Measurements from ENCODE around the gene ZFP36L1.

ZFP36L1 gene

GRCh38 chr14:68794851-68795596 lies 2.2 kb upstream of the ZFP36L1 start:
- peak; percentile 76 for DNase-seq

DNA sequence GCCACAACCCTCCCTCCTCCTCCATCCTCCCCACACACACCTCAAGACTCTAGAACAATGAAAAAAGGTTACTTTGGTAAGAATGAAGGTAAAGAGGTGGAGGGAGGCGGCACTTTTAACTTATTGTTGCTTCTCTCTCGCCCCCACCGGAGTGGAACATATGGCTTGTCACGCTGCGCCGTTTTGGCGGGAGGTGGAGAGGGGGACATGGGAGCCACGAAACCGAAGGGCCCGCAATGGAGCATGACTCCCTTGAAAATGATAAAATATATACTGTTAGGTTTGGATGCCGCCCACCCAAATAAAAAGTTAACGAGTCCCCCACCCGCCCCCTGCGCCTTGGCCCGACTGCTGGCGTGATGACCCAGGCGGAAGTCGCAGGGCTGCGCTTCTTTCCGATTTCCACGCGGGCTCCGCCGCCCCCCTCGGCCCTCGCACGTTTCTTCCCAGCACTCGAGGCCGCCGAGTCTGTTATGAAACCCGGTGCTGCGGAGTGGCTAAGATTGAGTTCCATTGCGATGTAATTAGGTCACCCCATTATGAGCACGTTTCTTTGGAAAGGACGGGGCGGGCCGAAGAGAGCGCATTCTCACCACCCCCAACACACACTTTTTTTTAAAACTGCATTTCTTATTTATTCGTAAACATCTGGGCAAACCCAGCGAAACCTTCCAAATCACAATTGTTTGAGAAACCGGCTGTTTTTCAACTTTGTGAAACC lies 1.4 kb upstream of the ZFP36L1 start:
- peak; percentile 90 for DNase-seq

GRCh38 chr14:68793734-68794129 lies 865 bp upstream of the ZFP36L1 start:
- no peak for DNase-seq

DNA sequence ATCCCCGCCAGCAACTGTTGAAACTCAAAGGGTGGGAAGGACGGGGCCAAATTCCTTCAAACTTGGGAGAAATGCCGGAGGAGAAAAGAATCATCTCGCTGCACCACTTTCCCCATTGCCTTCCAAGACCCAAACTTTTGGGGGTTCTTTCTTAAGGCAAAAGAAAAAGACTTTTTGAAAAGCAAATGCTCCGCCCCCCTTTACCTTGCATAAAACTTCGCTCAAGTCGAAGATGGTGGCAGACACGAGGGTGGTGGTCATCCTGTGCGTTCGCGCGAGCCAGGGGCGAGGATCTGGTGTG lies 239 bp downstream of the ZFP36L1 start:
- no peak for DNase-seq

GRCh38 chr14:68791902-68792677 lies 777 bp downstream of the ZFP36L1 start:
- peak; percentile 46 for DNase-seq

- no peak for DNase-seq
These were observed 1.6 kb downstream of the ZFP36L1 start for GRCh38 chr14:68791078-68791901.

- DNase-seq: peak; percentile 68
These were observed 2.2 kb downstream of the ZFP36L1 start for GRCh38 chr14:68790644-68791077.

GRCh38 chr14:68789821-68790643 lies 2.8 kb downstream of the ZFP36L1 start:
- DNase-seq: peak; percentile 28

DNA sequence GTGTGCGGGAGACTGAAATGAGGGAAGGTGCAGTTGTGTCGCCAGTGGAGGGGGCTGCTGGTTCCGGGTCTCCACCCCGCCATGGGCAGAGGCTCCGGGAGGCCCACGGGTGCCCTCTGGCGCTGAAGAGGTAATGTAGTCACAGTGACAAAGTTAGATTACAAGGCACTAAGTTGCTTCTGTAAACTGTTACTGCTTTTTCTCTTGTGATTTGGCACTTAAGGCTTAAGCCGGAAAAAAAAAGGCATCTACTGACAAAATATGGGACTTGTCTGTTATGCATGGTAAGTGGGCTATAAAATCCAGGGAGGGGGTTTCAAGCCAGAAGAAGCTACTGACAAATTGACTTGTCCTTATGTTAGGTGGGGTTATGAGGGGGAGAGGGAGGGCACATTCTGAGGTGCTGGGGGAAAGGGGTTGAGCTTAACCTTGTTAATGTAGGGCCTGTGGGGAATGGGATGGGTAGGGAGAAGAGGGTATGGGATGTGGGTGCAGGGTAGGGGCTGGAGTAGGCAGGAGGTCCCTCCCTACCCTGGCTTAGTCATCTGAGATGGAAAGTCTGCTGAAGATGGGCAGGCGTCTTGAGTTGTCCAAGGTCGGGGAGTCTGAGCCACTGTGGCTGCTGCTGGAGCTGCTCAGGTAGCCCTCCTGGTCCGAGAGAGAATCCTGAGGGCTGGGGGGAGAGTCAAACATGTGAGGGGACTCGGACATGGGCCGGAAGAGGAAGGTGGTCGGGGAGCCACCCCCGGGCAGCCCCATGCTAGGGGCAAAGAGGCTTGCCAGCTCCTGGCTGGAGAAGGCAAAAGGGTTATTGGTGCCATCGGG lies 3.7 kb downstream of the ZFP36L1 start:
- peak; percentile 90 for DNase-seq

GRCh38 chr14:68788275-68788995 lies 4.4 kb downstream of the ZFP36L1 start:
- DNase-seq: peak; percentile 16

- DNase-seq: peak; percentile 61
These were observed 5.5 kb downstream of the ZFP36L1 start for GRCh38 chr14:68787092-68787992.

DNA sequence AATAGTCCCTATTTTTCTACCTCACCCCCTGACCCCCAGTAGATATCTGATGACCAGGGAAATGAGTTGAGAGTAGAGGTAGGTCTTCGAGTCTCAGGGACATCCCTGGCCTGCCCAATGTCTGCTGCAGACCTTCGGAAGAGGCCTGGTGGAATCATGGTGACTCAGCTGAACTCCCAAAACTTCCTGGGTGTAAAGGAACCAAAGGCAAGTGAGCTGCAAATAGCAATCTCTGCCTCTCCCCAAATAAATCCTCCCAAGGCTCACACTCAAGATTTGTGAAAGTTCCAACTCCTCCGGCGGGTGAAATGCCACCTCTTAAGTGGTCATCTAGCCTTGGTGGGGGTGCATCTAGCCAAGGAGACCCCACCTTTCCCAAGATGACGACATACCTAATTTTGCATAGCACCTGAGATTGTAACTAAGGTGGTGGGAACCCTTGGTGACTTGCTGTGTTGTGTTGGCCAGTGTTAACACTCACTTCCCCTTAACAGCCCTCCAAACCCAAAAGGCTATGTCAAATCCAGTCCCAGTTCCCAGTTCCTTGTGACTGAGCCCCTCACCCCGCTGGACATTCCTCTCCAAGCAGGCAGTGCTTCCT lies 6.3 kb downstream of the ZFP36L1 start:
- peak; percentile 33 for DNase-seq

GRCh38 chr14:68785534-68786490 lies 7.1 kb downstream of the ZFP36L1 start:
- DNase-seq: peak; percentile 60

GRCh38 chr14:68784978-68785533 lies 7.8 kb downstream of the ZFP36L1 start:
- no peak for DNase-seq

- DNase-seq: peak; percentile 23
These were observed 8.5 kb downstream of the ZFP36L1 start for GRCh38 chr14:68784226-68784910.

DNA sequence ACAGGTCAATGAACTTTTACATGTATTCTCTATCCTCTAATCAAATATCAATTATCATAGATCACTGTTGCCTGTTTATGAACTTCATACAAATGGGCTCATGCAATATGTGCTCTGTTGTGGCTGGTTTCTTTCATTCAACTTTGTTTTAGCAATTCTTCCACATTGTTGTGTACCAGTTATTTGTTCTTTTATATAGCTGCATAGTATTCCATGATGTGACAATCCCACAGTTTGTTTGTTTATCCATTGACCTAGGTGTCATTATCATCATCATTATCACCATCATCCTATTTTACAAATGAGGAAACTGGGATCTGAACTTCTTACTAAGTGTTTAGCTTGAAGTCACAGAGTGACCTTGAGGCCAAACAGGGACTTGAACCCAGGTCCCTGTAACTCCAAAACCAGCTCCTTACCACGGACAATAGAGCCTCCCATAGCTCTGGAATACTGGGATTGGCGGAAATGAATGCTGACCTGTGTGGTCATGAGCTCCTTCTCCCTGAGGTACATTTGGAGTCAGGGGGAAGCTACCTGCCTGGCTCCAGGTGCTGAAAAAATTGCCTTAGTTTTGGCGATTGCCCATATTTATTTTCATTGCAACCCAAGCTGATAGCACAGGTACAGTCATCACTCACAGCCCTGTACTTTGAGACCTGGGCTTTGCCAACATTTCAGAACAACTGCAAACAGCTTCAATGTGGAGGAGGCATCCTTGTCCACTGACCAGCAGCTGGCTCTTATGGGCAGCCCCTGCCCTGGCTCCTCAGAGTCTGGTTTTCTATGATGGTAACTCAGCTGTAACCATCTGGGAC lies 9.2 kb downstream of the ZFP36L1 start:
- no peak for DNase-seq
